IPS-18c (cell line): Measurements from ENCODE around the gene NREP.

ENCODE experiments used
- H3K4me3 ChIP-seq: 2 replicates; pipeline ENCODE4 v1.7.0; 2013; ENCODE audit warnings: low read depth, mild to moderate bottlenecking, low read length, moderate library complexity; ENCODE audit not compliant: insufficient read depth
- H3K9me3 ChIP-seq: one replicate; pipeline ENCODE4 v1.6.1; 2013; ENCODE audit warnings: mild to moderate bottlenecking, low read length, moderate library complexity; ENCODE audit not compliant: control insufficient read depth, insufficient read depth

The NREP gene

DNA sequence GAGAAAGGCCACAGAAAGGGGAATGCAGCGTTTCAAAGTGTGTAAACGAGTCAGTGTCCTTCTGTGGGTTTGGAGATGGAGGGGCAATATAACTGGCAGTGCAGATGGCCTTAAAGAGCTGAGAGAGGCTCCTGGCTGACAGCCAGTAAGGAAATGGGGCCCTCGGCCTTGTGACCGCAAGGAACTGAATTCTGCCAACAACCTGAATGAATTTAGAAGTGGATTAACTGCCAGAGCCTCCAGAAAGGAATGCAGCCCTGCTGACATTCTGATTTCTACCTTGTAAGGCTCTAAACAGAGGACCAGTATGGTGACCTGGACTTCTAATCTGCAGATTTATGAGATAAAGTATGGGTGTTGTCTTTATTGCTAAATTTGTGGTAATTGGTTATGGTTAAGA, 17.5 kb upstream of the NREP start:
- H3K4me3 ChIP-seq: no peak overlapping the region
- no peaks in the 10 kb centered on the region for H3K9me3 ChIP-seq

GRCh38 chr5:111772456-111773122, 15.6 kb upstream of the NREP start:
- Histone ChIP-seq H3K4me3 (no peak overlapping the region), H3K9me3 (no peaks in the 10 kb centered on the region)

DNA sequence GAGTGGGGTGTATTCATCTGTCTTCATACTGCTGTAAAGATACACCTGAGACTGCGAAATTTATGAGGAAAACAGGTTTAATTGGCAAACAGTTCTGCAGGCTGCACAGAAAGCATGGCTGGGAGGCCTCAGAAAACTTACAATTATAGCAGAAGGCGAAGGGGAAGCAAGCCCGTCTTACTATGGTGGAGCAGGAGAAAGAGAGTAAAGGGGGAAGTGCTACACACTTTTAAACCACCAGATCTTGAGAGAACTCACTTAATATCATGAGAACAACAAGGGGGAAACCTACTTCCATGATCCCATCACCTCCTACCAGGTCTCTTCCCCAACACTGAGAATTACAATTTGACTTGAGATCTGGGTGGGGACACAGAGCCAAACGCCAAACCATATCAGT, 12.5 kb upstream of the NREP start:
- Histone ChIP-seq H3K4me3 (no peak overlapping the region), H3K9me3 (no peaks in the 10 kb centered on the region)

GRCh38 chr5:111765613-111766571, 8.9 kb upstream of the NREP start:
- no peak overlapping the region for H3K4me3 ChIP-seq

DNA sequence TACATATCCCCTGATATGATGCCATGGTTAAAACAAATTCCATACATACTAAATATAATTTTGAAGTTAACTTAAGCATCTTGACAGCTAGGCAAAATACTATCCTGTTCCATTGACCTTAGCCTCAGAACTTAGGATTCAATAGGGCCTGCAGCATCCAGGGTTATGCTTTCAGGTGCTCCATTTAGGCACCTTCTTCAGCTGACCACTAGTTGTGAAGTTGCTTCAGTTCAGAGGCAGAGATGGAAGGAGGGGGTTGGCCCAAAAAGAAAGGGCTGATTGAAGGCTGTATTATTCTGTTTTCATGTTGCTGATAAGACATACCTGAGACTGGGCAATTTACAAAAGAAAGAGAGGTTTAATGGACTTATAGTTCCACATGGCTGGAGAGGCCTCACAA, 7.0 kb upstream of the NREP start:
- Histone ChIP-seq H3K9me3 (no peaks in the 10 kb centered on the region), H3K4me3 (no peak overlapping the region)

More at GRCh38 chr5:111765613-111766571, 8.9 kb upstream of the NREP start:
- H3K9me3 ChIP-seq: no peaks in the 10 kb centered on the region

DNA sequence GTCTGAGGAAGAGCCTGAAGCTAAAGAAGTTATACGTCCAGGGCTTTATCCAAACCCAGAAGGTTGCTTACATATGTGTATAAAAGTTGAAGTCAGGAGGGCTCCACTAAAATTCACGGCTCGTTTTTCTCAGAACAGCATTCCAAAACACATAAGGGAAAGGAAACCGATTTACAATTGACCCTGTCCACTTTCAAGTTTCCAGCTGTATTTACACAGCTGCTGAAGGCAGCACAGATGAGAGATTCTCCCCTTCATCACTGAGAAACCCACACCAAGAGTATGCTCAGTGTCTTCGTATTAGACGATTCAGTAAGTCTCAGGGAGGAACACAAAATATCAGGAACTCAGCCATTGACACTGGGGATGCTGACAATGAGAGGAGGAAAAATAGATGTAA, 5.9 kb upstream of the NREP start:
- no peaks in the 10 kb centered on the region for H3K9me3 ChIP-seq
- no peak overlapping the region for H3K4me3 ChIP-seq

DNA sequence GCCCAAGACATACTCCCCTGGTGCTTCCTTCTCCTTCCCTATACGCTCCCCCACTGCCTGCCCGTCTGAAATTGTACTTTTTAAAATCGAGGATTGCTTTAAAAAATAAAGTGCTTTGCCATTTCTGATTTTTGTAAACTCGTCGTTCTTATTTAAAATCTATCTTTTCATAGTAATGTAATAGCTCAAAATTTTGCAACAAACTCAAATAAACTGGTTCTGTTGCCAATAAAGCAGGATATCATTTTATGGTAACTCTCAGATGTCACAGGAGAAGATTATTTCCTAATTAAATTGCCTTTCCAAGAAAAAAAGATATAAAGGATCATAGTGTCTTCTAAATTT, 1.3 kb upstream of the NREP start:
- Histone ChIP-seq H3K9me3 (no peaks in the 10 kb centered on the region), H3K4me3 (peak overlapping the region; percentile 55; the same call in 1 of the 2 replicates)

- H3K9me3 ChIP-seq: no peaks in the 10 kb centered on the region
These were observed 625 bp upstream of the NREP start for GRCh38 chr5:111757355-111758283.

GRCh38 chr5:111755942-111756381, 1.0 kb downstream of the NREP start:
- Histone ChIP-seq H3K4me3 (peak overlapping the region; percentile 78), H3K9me3 (no peaks in the 10 kb centered on the region)

More at GRCh38 chr5:111757355-111758283, 625 bp upstream of the NREP start:
- H3K4me3 ChIP-seq: peak overlapping the region; percentile 55

GRCh38 chr5:111755345-111755941, 1.6 kb downstream of the NREP start:
- Histone ChIP-seq H3K9me3 (no peaks in the 10 kb centered on the region), H3K4me3 (peak overlapping the region; percentile 78)

DNA sequence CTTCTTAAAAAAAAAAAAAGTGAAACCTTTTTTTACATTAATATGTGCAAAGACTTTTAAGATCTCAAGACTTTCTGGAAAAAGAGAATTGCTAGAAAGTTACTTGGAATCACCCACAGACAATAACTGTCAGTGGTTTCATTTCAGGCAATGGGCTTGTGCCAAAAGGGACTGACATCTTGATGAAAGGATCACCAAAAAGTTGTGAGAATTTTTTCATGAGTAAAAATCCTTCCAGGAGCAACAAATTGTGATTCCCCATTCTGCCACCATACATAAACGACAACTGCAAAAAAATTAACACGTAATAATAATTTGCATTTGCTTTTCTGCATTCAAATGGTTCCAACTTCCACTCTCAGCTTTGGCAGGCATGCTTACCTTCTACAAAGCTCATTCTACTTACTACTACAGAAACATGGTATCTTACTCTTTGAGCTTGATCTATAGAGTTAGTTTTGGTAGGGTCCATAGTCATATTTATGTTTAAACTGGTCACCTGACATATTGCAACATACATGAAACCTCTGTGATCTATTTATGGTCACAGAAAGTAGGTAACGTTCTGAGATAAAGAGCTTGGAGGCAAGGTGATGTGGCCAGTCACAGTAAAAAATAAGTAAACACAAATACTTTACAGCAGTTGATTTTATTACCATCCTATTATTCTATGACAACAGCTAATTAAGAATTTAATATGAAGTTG, 3.0 kb downstream of the NREP start:
- H3K4me3 ChIP-seq: no peak overlapping the region
- no peaks in the 10 kb centered on the region for H3K9me3 ChIP-seq

DNA sequence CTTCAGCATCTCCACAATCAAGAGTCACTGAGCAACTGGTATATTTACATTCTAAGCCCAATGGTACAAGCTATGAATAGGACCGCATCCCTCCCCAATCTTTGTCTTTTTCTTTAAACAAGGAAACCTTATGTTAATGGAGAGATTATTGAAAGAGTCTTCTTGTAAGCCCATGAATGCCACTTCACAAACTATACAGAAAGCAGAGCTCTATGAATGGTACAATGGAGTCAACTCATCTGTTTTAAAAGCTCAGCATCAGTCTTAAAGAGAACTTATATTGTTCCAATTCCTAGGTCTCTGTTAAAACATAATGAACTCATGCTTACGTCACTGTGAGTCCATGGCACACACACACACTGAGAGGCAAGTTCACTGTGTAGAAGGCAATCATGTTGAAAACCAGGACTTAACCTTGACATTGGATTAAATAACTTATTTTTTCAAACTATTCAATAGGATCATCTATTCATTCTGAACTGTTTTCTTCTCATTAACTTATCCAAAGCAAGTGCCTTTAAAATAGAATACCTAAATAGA, 4.5 kb downstream of the NREP start:
- Histone ChIP-seq H3K4me3 (no peak overlapping the region), H3K9me3 (no peaks in the 10 kb centered on the region)

GRCh38 chr5:111749303-111750026, 7.5 kb downstream of the NREP start:
- Histone ChIP-seq H3K9me3 (no peaks in the 10 kb centered on the region), H3K4me3 (no peak overlapping the region)

GRCh38 chr5:111748304-111748763, 8.7 kb downstream of the NREP start:
- Histone ChIP-seq H3K4me3 (no peak overlapping the region), H3K9me3 (no peaks in the 10 kb centered on the region)

DNA sequence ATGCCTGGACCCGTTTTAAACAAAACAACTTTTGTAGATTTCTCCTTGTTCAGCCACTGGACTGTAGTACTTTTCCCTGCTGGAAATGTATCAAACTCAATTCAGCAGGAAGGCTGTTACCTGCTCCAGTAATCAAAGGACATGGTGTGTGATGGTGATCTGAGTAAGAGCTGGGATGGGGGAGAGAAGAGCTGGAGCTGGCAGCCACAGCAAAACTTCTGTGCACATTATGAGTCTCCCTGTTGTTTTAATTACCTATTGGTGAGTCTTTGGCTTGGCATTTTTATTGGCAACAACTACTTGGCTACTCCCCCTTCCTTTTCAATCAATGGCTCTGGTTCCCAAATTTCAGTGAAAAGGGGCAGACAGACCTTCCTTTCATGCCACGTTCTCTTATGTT, 9.7 kb downstream of the NREP start:
- no peak overlapping the region for H3K4me3 ChIP-seq
- no peaks in the 10 kb centered on the region for H3K9me3 ChIP-seq
